HL-60 (cell line): ENCODE measurements around the gene HLA-DOB.

Experiments
- GABPA ChIP-seq: IDR thresholded peaks from 2 replicates; pipeline ENCODE4 v1.6.1; 2012; ENCODE audit warnings: low read depth
- POLR2AphosphoS5 ChIP-seq: IDR thresholded peaks from 2 replicates; pipeline ENCODE4 v1.6.1; 2012; ENCODE audit warnings: low read depth
- REST ChIP-seq: IDR thresholded peaks from 2 replicates; pipeline ENCODE4 v1.6.1; 2012; ENCODE audit warnings: low read depth; ENCODE audit not compliant: insufficient replicate concordance

GRCh38 chr6:32815115-32815514 is 1.7 kb downstream of the HLA-DOB start:
- TF ChIP-seq REST, result no peak
- no peak for TF ChIP-seq POLR2AphosphoS5
- no peak for TF ChIP-seq GABPA
